H9 (cell line): Measurements from ENCODE around the gene FAP. TPM values are rescaled to one million over a fixed set of nuclear protein-coding genes. Genes with fewer than 3 reads are reported as not detected.

Experiments used
- DNase-seq: peaks from one replicate; pipeline ENCODE4 v3.0.0-alpha.2; 2017
- H2AFZ ChIP-seq: one replicate; pipeline ENCODE4 v1.6.1; 2013; ENCODE audit warnings: mild to moderate bottlenecking, low read length, control low read depth, moderate library complexity
- H2AK5ac ChIP-seq: 2 replicates; pipeline ENCODE4 v1.6.1; 2013; ENCODE audit warnings: low read length, control low read depth, mixed read lengths; ENCODE audit not compliant: insufficient read length
- H2BK120ac ChIP-seq: one replicate; pipeline ENCODE4 v1.6.1; 2013; ENCODE audit warnings: low read depth, mild to moderate bottlenecking, low read length, control low read depth, inconsistent platforms; ENCODE audit not compliant: poor library complexity, severe bottlenecking
- H2BK12ac ChIP-seq: 2 replicates; pipeline ENCODE4 v1.6.1; 2013; ENCODE audit warnings: low read length, control low read depth, mixed read lengths, low read depth; ENCODE audit not compliant: insufficient read length
- H2BK15ac ChIP-seq: 2 replicates; pipeline ENCODE4 v1.6.1; 2013; ENCODE audit warnings: low read depth, low read length, control low read depth
- H2BK20ac ChIP-seq: one replicate; pipeline ENCODE4 v1.6.1; 2013; ENCODE audit warnings: low read depth, mild to moderate bottlenecking, low read length, control low read depth, inconsistent platforms; ENCODE audit not compliant: poor library complexity, severe bottlenecking
- H2BK5ac ChIP-seq: 2 replicates; pipeline ENCODE4 v1.6.1; 2013; ENCODE audit warnings: low read length, control low read depth, mixed read lengths; ENCODE audit not compliant: insufficient read length
- H3K14ac ChIP-seq: 2 replicates; pipeline ENCODE4 v1.6.1; 2013; ENCODE audit warnings: low read length, control low read depth; ENCODE audit not compliant: insufficient read depth
- H3K18ac ChIP-seq: 2 replicates; pipeline ENCODE4 v1.6.1; 2013; ENCODE audit warnings: low read depth, mild to moderate bottlenecking, mixed read lengths, low read length, control low read depth; ENCODE audit not compliant: insufficient read length
- H3K23ac ChIP-seq: 2 replicates; pipeline ENCODE4 v1.6.1; 2013; ENCODE audit warnings: low read length, control low read depth, mixed read lengths, low read depth; ENCODE audit not compliant: insufficient read length
- H3K23me2 ChIP-seq: 2 replicates; pipeline ENCODE4 v1.6.1; 2013; ENCODE audit warnings: low read depth, mild to moderate bottlenecking, mixed read lengths, low read length, control low read depth; ENCODE audit not compliant: insufficient read length, poor library complexity, severe bottlenecking
- H3K27ac ChIP-seq: 2 replicates; pipeline ENCODE4 v1.5.1; 2013; ENCODE audit warnings: low read length, control low read depth, mixed read lengths, low read depth; ENCODE audit not compliant: insufficient read length
- H3K27me3 ChIP-seq: 2 replicates; pipeline ENCODE4 v1.6.1; 2013; ENCODE audit warnings: low read length, control low read depth, inconsistent platforms; ENCODE audit not compliant: insufficient read depth
- H3K4ac ChIP-seq: 2 replicates; pipeline ENCODE4 v1.6.1; 2013; ENCODE audit warnings: low read depth, mild to moderate bottlenecking, control low read depth, inconsistent platforms, low read length, moderate library complexity
- H3K4me1 ChIP-seq: 2 replicates; pipeline ENCODE4 v1.6.1; 2013; ENCODE audit warnings: low read length, control low read depth, inconsistent platforms; ENCODE audit not compliant: insufficient read depth
- H3K4me2 ChIP-seq: 2 replicates; pipeline ENCODE4 v1.6.1; 2013; ENCODE audit warnings: low read length, control low read depth, mixed read lengths; ENCODE audit not compliant: insufficient read length, insufficient read depth
- H3K56ac ChIP-seq: 2 replicates; pipeline ENCODE4 v1.6.1; 2013; ENCODE audit warnings: low read depth, mild to moderate bottlenecking, mixed read lengths, low read length, control low read depth; ENCODE audit not compliant: insufficient read length
- H3K79me1 ChIP-seq: 2 replicates; pipeline ENCODE4 v1.6.1; 2013; ENCODE audit warnings: low read depth, mild to moderate bottlenecking, moderate library complexity, low read length, control low read depth, inconsistent platforms; ENCODE audit not compliant: insufficient read depth, poor library complexity, severe bottlenecking
- H3K79me2 ChIP-seq: 2 replicates; pipeline ENCODE4 v1.6.1; 2013; ENCODE audit warnings: low read length, control low read depth, inconsistent platforms; ENCODE audit not compliant: insufficient read depth
- H3K9ac ChIP-seq: 2 replicates; pipeline ENCODE4 v1.6.1; 2013; ENCODE audit warnings: low read length, control low read depth, mixed read lengths; ENCODE audit not compliant: insufficient read length; ENCODE audit errors: extremely low read depth
- H3K9me3 ChIP-seq: one replicate; pipeline ENCODE4 v1.6.1; 2013; ENCODE audit warnings: low read depth, low read length, inconsistent platforms; ENCODE audit not compliant: control insufficient read depth
- H3T11ph ChIP-seq: one replicate; pipeline ENCODE4 v1.6.1; 2013; ENCODE audit warnings: mild to moderate bottlenecking, low read length, control low read depth, inconsistent platforms
- H4K20me1 ChIP-seq: one replicate; pipeline ENCODE4 v1.6.1; 2013; ENCODE audit not compliant: control insufficient read depth, insufficient read length, insufficient read depth
- H4K5ac ChIP-seq: 2 replicates; pipeline ENCODE4 v1.6.1; 2013; ENCODE audit warnings: low read depth, mild to moderate bottlenecking, mixed read lengths, low read length, control low read depth; ENCODE audit not compliant: insufficient read length
- H4K8ac ChIP-seq: replicated peaks from 2 replicates; pipeline ENCODE4 v1.6.1; 2013; ENCODE audit warnings: low read length, control low read depth, mixed read lengths, low read depth; ENCODE audit not compliant: insufficient read length
- H4K91ac ChIP-seq: 2 replicates; pipeline ENCODE4 v1.6.1; 2013; ENCODE audit warnings: low read depth, mild to moderate bottlenecking, moderate library complexity, mixed read lengths, low read length, control low read depth; ENCODE audit not compliant: insufficient read length
- H3K27ac Mint-ChIP-seq, 3 experiments: 2 replicates in 2 of 3; 3 replicates in 1 of 3; pipeline ENCODE4 v1.8.0; 2020 to 2021; ENCODE audit warnings: mixed read lengths in 3 of 3, mild to moderate bottlenecking in 1 of 3, moderate library complexity in 1 of 3
- H3K27me3 Mint-ChIP-seq: 2 replicates; pipeline ENCODE4 v1.8.0; 2021; ENCODE audit warnings: low read depth, mild to moderate bottlenecking, moderate library complexity, mixed read lengths
- H3K36me3 Mint-ChIP-seq, 3 experiments: 2 replicates in 2 of 3; 3 replicates in 1 of 3; pipeline ENCODE4 v1.8.0; 2020 to 2021; ENCODE audit warnings: low read depth in 3 of 3, mixed read lengths in 3 of 3; ENCODE audit not compliant: insufficient read depth in 1 of 3
- H3K4me1 Mint-ChIP-seq, 2 experiments: 2 replicates each; pipeline ENCODE4 v1.8.0; 2020; ENCODE audit warnings: mixed read lengths in 2 of 2
- H3K4me3 Mint-ChIP-seq, 2 experiments: 2 replicates in 1 of 2; 3 replicates in 1 of 2; pipeline ENCODE4 v1.8.0; 2020 to 2021; ENCODE audit warnings: mild to moderate bottlenecking in 2 of 2, mixed read lengths in 2 of 2, moderate library complexity in 1 of 2
- H3K9me3 Mint-ChIP-seq, 2 experiments: 2 replicates in 1 of 2; 3 replicates in 1 of 2; pipeline ENCODE4 v1.8.0; 2020; ENCODE audit warnings: mild to moderate bottlenecking in 2 of 2, mixed read lengths in 2 of 2, moderate library complexity in 1 of 2
- CTCF ChIP-seq: fragments of 200-600 bp; sonication (generic); conservative IDR thresholded peaks from 3 replicates; pipeline ENCODE4 v1.8.0; 2021; ENCODE audit warnings: antibody characterized with exemption, mild to moderate bottlenecking
- WGBS: extraction: QIAGEN DNeasy Blood & Tissue Kit; methylation state at CpG from one replicate; pipeline ENCODE4 v1.1.7; 2013; ENCODE audit warnings: missing lambda C conversion rate, low lambda C conversion rate, mixed read lengths; ENCODE audit not compliant: insufficient read length; ENCODE audit errors: extremely low coverage; 5-methylcytosine and 5-hydroxymethylcytosine counted together
- total RNA-seq: library from RNA; stranded (reverse); gene quantifications from 2 replicates; pipeline ENCODE4 v1.2.1, GENCODE V29; 2021

Gene FAP
- total RNA-seq, 1 experiment from 2014 or later: not detected

DNA sequence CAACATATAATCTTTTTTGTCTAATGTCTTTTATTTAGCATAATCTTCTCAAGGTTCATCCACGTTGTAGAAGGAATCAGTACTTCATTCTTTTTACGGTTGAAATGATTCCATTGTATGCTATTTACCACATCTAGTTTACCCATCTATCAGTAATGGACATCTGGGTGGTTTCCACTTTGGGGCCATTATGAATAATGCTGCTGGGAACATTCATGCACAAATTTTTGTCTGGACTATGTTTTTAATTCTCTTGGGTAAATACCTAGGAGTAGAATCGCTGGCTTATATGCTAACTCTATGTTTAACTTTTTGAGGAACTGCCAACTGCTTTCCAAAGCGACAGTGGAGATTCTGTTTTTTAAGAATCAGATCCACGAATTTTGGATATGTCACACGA is 83.8 kb downstream of the FAP start:
- Mint-ChIP-seq H3K27me3 (no peaks in the 10 kb centered on the region; the same call in 1 of the 2 replicates), H3K9me3 (no peaks in the 10 kb centered on the region), H3K27ac (no peak overlapping the region), H3K4me3 (no peak overlapping the region), H3K36me3 (no peaks in the 10 kb centered on the region), H3K4me1 (no peaks in the 10 kb centered on the region)
- Histone ChIP-seq H3K23ac (no peak overlapping the region), H2BK20ac (no peak overlapping the region), H2AFZ (no peak overlapping the region), H3K27me3 (no peaks in the 10 kb centered on the region), H3T11ph (no peak overlapping the region), H4K5ac (no peak overlapping the region), H3K9me3 (no peaks in the 10 kb centered on the region), H3K56ac (no peak overlapping the region), H3K23me2 (no peaks in the 10 kb centered on the region), H2BK120ac (no peak overlapping the region), H3K9ac (no peak overlapping the region), H3K4ac (no peak overlapping the region), H3K4me2 (no peak overlapping the region), H2BK5ac (no peak overlapping the region), H3K27ac (no peak overlapping the region), H3K79me2 (no peaks in the 10 kb centered on the region), H4K20me1 (no peaks in the 10 kb centered on the region), H3K14ac (no peak overlapping the region), H3K4me1 (no peaks in the 10 kb centered on the region), H2BK12ac (no peak overlapping the region), H2BK15ac (no peak overlapping the region), H4K91ac (no peak overlapping the region), H4K8ac (no peak overlapping the region), H3K18ac (no peak overlapping the region), H2AK5ac (no peak overlapping the region), H3K79me1 (no peaks in the 10 kb centered on the region)
- no peak for TF ChIP-seq CTCF
- no CpG with 5 or more reads among the region's 6 CpGs for WGBS
- DNase-seq: no peak
